ENCODE data around the gene UMODL1. TPM values are rescaled to one million over a fixed set of nuclear protein-coding genes. Genes with fewer than 3 reads are reported as not detected.

The UMODL1 gene
- total and polyA plus RNA-seq, 2 donors (not counting 3 experiments of a cell fraction or from before 2014, with no cell fraction given), result not detected

GRCh38 chr21:42026082-42026435, 45.1 kb upstream of the UMODL1 start:
- ChIA-PET CTCF (interaction anchor here (0.8 to 2.0 kb wide), 2 partner anchors 82 to 94 kb away, joined by 3 to 8 read pairs; no protein-coding TSS in a partner anchor), POLR2A (no interaction called here)
- no peak for FAIRE-seq
- no peak overlapping the region for H3K4me3 ChIP-seq (replicated peaks in 1 of 3; ENCODE audit: insufficient read depth in 1 of 3, low read depth in 1 of 3, low read length in 3 of 3)
- H3K9ac ChIP-seq (replicated peaks; ENCODE audit: extremely low read depth, insufficient read depth, low read length), result no peak overlapping the region
- H3K79me2 ChIP-seq (ENCODE audit: control insufficient read depth, insufficient read depth, low read length), result no peaks in the 10 kb centered on the region
- no peak overlapping the region for H3K27ac ChIP-seq (ENCODE audit: insufficient read depth, low read depth, low read length)
- no peak for DNase-seq (ENCODE audit: low read depth, low spot score)
- peaks cover 8 to 15% of the 10 kb centered on the region in 2 experiments for H3K27me3 ChIP-seq (ENCODE audit: control insufficient read depth in 2 of 2, insufficient read depth in 2 of 2, low read length in 2 of 2)
- H3K4me2 ChIP-seq (ENCODE audit: insufficient read depth, low read length), result no peak overlapping the region
- H3K36me3 ChIP-seq (ENCODE audit: control insufficient read depth in 2 of 2, extremely low read depth in 1 of 2, insufficient read depth in 2 of 2, low read length in 2 of 2), result no peaks in the 10 kb centered on the region
- no peaks in the 10 kb centered on the region for H4K20me1 ChIP-seq (replicated peaks; ENCODE audit: control insufficient read depth, extremely low read depth, insufficient read depth, low read length)
- H3K9me3 ChIP-seq (replicated peaks; ENCODE audit: control insufficient read depth, insufficient read depth, low read length), result no peaks in the 10 kb centered on the region
- TF ChIP-seq MYC (IDR thresholded peaks at IDR 0.05; ENCODE audit: low read depth, low read length), result no peak
- TF ChIP-seq EZH2 (IDR thresholded peaks at IDR 0.05; ENCODE audit: borderline replicate concordance, low read depth, low read length, severe bottlenecking), result no peak
- TF ChIP-seq JUN (IDR thresholded peaks at IDR 0.05; ENCODE audit: borderline replicate concordance, insufficient read depth, insufficient read length, low read depth), result no peak
- no peak for TF ChIP-seq MAX (IDR thresholded peaks at IDR 0.05; ENCODE audit: insufficient read depth, insufficient read length)
- TF ChIP-seq POLR2A (IDR thresholded peaks at IDR 0.05; ENCODE audit: low read depth, low read length), result no peak
- TF ChIP-seq GATA2 (IDR thresholded peaks at IDR 0.05; ENCODE audit: insufficient read depth, insufficient read length, low read depth, low read length), result no peak
- no peak for TF ChIP-seq POLR2AphosphoS5 (IDR thresholded peaks at IDR 0.05; ENCODE audit: insufficient read depth, low read depth, low read length)
- H3K4me1 ChIP-seq (ENCODE audit: control insufficient read depth, extremely low read depth, insufficient read depth, low read length), result peaks cover 5% of the 10 kb centered on the region
- H3K9me1 ChIP-seq (replicated peaks; ENCODE audit: control insufficient read depth, extremely low read depth, insufficient read depth, low read length), result no peaks in the 10 kb centered on the region
- intact Hi-C loops (cut with micrococcal nuclease) (no loop called here), dilution Hi-C loops (cut with MboI; ENCODE audit: extremely low pct_ligation_motif_present, low sequenced_read_pairs) (no loop called here)
- BruUV-seq (replicated peaks), result no TSS peak
- H2AFZ ChIP-seq (ENCODE audit: low read depth, low read length), result no peak overlapping the region

- no peaks in the 10 kb centered on the region for H4K20me1 ChIP-seq (replicated peaks; ENCODE audit: control insufficient read depth, extremely low read depth, insufficient read depth, low read length)
- H2AFZ ChIP-seq (ENCODE audit: low read depth, low read length), result no peak overlapping the region
- H3K4me3 ChIP-seq (replicated peaks in 1 of 3; ENCODE audit: insufficient read depth in 1 of 3, low read depth in 1 of 3, low read length in 3 of 3), result no peak overlapping the region
- no peaks in the 10 kb centered on the region for H3K9me3 ChIP-seq (replicated peaks; ENCODE audit: control insufficient read depth, insufficient read depth, low read length)
- H3K79me2 ChIP-seq (ENCODE audit: control insufficient read depth, insufficient read depth, low read length), result no peaks in the 10 kb centered on the region
- intact Hi-C loops (cut with micrococcal nuclease) (no loop called here), dilution Hi-C loops (cut with MboI; ENCODE audit: extremely low pct_ligation_motif_present, low sequenced_read_pairs) (no loop called here)
- H3K4me1 ChIP-seq (ENCODE audit: control insufficient read depth, extremely low read depth, insufficient read depth, low read length), result peaks cover 5% of the 10 kb centered on the region
- CTCF ChIA-PET, result no interaction called here
- no TSS peak for BruUV-seq (replicated peaks)
- no peaks in the 10 kb centered on the region for H3K9me1 ChIP-seq (replicated peaks; ENCODE audit: control insufficient read depth, extremely low read depth, insufficient read depth, low read length)
- no peak overlapping the region for H3K4me2 ChIP-seq (ENCODE audit: insufficient read depth, low read length)
- POLR2A ChIA-PET, result no interaction called here
- H3K27me3 ChIP-seq (ENCODE audit: control insufficient read depth in 2 of 2, insufficient read depth in 2 of 2, low read length in 2 of 2), result peaks cover 2 to 7% of the 10 kb centered on the region in 2 experiments
- no peak overlapping the region for H3K27ac ChIP-seq (ENCODE audit: insufficient read depth, low read depth, low read length)
- DNase-seq (ENCODE audit: low read depth, low spot score) (no peak), FAIRE-seq (no peak)
- no peak for TF ChIP-seq JUN (IDR thresholded peaks at IDR 0.05; ENCODE audit: borderline replicate concordance, insufficient read depth, insufficient read length, low read depth)
- TF ChIP-seq EZH2 (IDR thresholded peaks at IDR 0.05; ENCODE audit: borderline replicate concordance, low read depth, low read length, severe bottlenecking), result no peak
- TF ChIP-seq FOS (IDR thresholded peaks at IDR 0.05; ENCODE audit: borderline replicate concordance, insufficient read depth, low read length), result no peak
- no peak overlapping the region for H3K9ac ChIP-seq (replicated peaks; ENCODE audit: extremely low read depth, insufficient read depth, low read length)
- no peaks in the 10 kb centered on the region for H3K36me3 ChIP-seq (ENCODE audit: control insufficient read depth in 2 of 2, extremely low read depth in 1 of 2, insufficient read depth in 2 of 2, low read length in 2 of 2)
Measured at GRCh38 chr21:42027085-42027821, 43.9 kb upstream of the UMODL1 start.

All from endothelial cell of umbilical vein (primary cell).